Measurements from ENCODE around the gene TTN.

- TF ChIP-seq RAD21 (IDR thresholded peaks at IDR 0.05; ENCODE audit: insufficient read depth, low read depth, low read length): no peak
- no peak for TF ChIP-seq CTCF (IDR thresholded peaks at IDR 0.05 in 2 of 3, conservative IDR thresholded peaks at IDR 0.05 in 1 of 3; ENCODE audit: control insufficient read depth in 2 of 3, extremely low read depth in 1 of 3, insufficient read depth in 1 of 3, low read depth in 3 of 3, low read length in 3 of 3)
- TF ChIP-seq USF1 (IDR thresholded peaks at IDR 0.05; ENCODE audit: borderline replicate concordance, extremely low read length, insufficient read depth, low read depth, low read length): no peak
- TF ChIP-seq PAX8 (IDR thresholded peaks at IDR 0.05): no peak
- no peak for TF ChIP-seq POLR2A (IDR thresholded peaks at IDR 0.05; ENCODE audit: low read depth, low read length)
- no peak for TF ChIP-seq YBX1 (IDR thresholded peaks at IDR 0.05)
- no peak for TF ChIP-seq SP1 (IDR thresholded peaks at IDR 0.05; ENCODE audit: low read depth, low read length)
- no peak for TF ChIP-seq POLR2AphosphoS5 (IDR thresholded peaks at IDR 0.05; ENCODE audit: low read length)
- TF ChIP-seq EZH2 (IDR thresholded peaks at IDR 0.05; ENCODE audit: borderline replicate concordance, control insufficient read depth, low read depth, low read length): no peak
- TF ChIP-seq FOXM1 (IDR thresholded peaks at IDR 0.05; ENCODE audit: low read depth, low read length): no peak
- TF ChIP-seq NFIC (IDR thresholded peaks at IDR 0.05; ENCODE audit: low read depth, low read length): no peak
- no peak for TF ChIP-seq NFXL1 (IDR thresholded peaks at IDR 0.05; ENCODE audit: borderline replicate concordance)
- TF ChIP-seq EGR1 (IDR thresholded peaks at IDR 0.05; ENCODE audit: borderline replicate concordance in 1 of 2, low read depth in 2 of 2, low read length in 2 of 2): no peak
- TF ChIP-seq ZBTB33 (IDR thresholded peaks at IDR 0.05): no peak
Measured at GRCh38 chr2:178775975-178776374, 31.2 kb downstream of the TTN start.

All from GM12878 (cell line).